PC-9 (cell line): Measurements from ENCODE around the gene FLYWCH1. TPM values are rescaled to one million over a fixed set of nuclear protein-coding genes. Genes with fewer than 3 reads are reported as not detected.

Source experiments
- BruUV-seq: library from RNA; stranded (reverse); fragments of 400-500 nt; replicated peaks from 2 replicates; lab custom pipeline; 2021; lab: Mats Ljungman, UMichigan
- CTCF ChIA-PET: fragments of 300-600 bp; sonication (Branson Sonifier 250); formaldehyde crosslinking; loops from one replicate; lab custom pipeline; 2022; ENCODE audit warnings: antibody characterized with exemption; lab: Charles Lee
- POLR2A ChIA-PET: fragments of 300-600 bp; sonication (Branson Sonifier 250); formaldehyde crosslinking; loops from one replicate; lab custom pipeline; 2022; ENCODE audit warnings: antibody characterized with exemption; ENCODE audit not compliant: unreplicated experiment; lab: Charles Lee
- DNase-seq, 2 experiments: peaks; one replicate each; pipeline versions ENCODE4 v3.0.0 to v3.0.0-alpha.2; 2015 to 2022; ENCODE audit warnings: mixed read lengths in 1 of 2
- H2AFZ ChIP-seq: fragments of 200-600 bp; sonication (generic); 2 replicates; pipeline ENCODE4 v1.8.1; 2017; ENCODE audit warnings: antibody characterized with exemption
- H3F3A ChIP-seq: fragments of 200-600 bp; sonication (generic); 2 replicates; pipeline ENCODE4 v1.8.1; 2017; ENCODE audit warnings: antibody characterized with exemption, mild to moderate bottlenecking, low read depth; ENCODE audit not compliant: insufficient read depth
- H3K27ac ChIP-seq: fragments of 200-600 bp; sonication (generic); 2 replicates; pipeline ENCODE4 v1.6.1; 2016; ENCODE audit warnings: mixed run types
- H3K27me3 ChIP-seq: fragments of 200-600 bp; sonication (generic); 2 replicates; pipeline ENCODE4 v1.6.1; 2016; ENCODE audit warnings: low read depth, mixed run types; ENCODE audit not compliant: insufficient read depth
- H3K36me3 ChIP-seq: fragments of 200-600 bp; sonication (generic); 2 replicates; pipeline ENCODE4 v1.6.1; 2016; ENCODE audit warnings: low read depth, mixed run types
- H3K4me1 ChIP-seq: fragments of 200-600 bp; sonication (generic); replicated peaks from 2 replicates; pipeline ENCODE4 v1.6.1; 2016; ENCODE audit warnings: mixed run types; ENCODE audit not compliant: insufficient read depth
- H3K4me2 ChIP-seq: fragments of 200-600 bp; sonication (generic); 2 replicates; pipeline ENCODE4 v1.6.1; 2017; ENCODE audit warnings: mixed run types
- H3K4me3 ChIP-seq: fragments of 200-600 bp; sonication (generic); 2 replicates; pipeline ENCODE4 v1.6.1; 2016; ENCODE audit warnings: mixed run types
- H3K79me2 ChIP-seq: fragments of 200-600 bp; sonication (generic); 2 replicates; pipeline ENCODE4 v1.6.1; 2017; ENCODE audit warnings: low read depth, mixed run types
- H3K9me2 ChIP-seq: fragments of 200-600 bp; sonication (generic); 2 replicates; pipeline ENCODE4 v1.8.1; 2017; ENCODE audit warnings: mild to moderate bottlenecking; ENCODE audit not compliant: insufficient read depth
- H3K9me3 ChIP-seq: fragments of 200-600 bp; sonication (generic); 2 replicates; pipeline ENCODE4 v1.8.1; 2016; ENCODE audit warnings: low read depth; ENCODE audit not compliant: insufficient read depth
- H4K20me1 ChIP-seq: fragments of 200-600 bp; sonication (generic); 2 replicates; pipeline ENCODE4 v1.8.1; 2017; ENCODE audit not compliant: insufficient read depth
- EZH2 ChIP-seq: fragments of 200-600 bp; sonication (generic); IDR thresholded peaks from 2 replicates; pipeline ENCODE4 v1.8.0; 2017; ENCODE audit warnings: antibody characterized with exemption, low read depth
- intact Hi-C: fragments of 100-400 bp; cut with micrococcal nuclease; formaldehyde crosslinking; loops from one replicate; pipeline ENCODE4 v1.10.0; 2022; ENCODE audit not compliant: unreplicated experiment
- total RNA-seq: library from RNA; stranded (reverse); gene quantifications from 2 replicates; pipeline ENCODE4 v1.2.3, GENCODE V29; 2021
- TF ChIP-seq, protein P1 (sequence below): fragments of 200-600 bp; sonication (generic); conservative IDR thresholded peaks from 2 replicates; pipeline ENCODE4 v1.6.1; 2017; ENCODE audit warnings: mixed run types, antibody characterized with exemption, mild to moderate bottlenecking, moderate library complexity

The FLYWCH1 gene
- total RNA-seq, 1 experiment from 2014 or later: 79.9 TPM

DNA sequence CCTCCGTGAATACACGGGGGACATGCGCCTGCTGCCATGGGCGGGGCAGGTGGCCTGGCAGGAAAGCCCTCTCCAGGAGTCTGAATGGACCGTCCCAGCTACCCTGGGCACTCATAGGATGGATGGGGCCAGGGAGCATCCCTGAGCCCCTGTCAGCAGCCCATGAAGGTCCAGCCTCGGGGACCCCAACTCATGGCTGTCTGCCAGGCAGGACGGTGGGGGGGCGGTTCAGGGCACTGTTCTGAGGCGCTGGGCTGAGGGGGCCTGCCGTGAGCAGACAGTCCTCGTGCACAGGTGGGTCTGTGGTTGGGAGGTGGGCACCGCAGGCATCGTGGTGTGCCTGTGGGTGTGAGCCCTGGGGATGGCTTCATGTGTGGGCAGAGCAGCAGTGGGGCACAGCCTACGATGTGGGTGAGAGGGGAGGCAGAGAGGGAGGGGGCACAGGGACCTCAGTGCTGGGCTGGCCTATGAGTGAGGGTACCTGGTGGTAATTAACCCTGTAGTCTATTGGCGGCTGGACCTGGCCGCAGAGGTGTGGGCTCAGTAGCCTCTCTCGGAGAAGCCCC, 75.0 kb downstream of the FLYWCH1 start:
- DNase-seq: no peak
- CTCF ChIA-PET: no interaction called here

DNA sequence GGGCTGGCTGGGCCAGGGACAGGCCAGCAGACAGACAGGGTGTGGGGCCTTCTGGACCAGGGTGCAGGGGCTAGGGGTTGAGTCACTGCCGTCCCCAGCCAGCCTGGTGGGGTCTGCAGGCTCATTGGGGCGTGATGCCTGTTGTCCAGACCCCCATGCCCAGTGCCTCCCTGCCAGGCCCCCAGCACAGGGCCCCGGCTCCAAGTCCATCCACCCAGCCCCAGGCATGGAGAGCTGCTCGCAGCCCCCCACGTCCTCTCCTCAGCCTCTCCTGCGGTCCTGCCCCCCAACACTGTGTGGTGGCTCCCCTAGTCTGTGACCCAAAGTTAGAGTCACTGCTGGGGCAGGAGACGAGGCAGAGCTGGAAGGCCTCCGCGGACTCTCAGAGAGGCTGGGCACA, 75.6 kb downstream of the FLYWCH1 start:
- H3K27me3 ChIP-seq: no peaks in the 10 kb centered on the region
- DNase-seq: no peak
- POLR2A ChIA-PET: no interaction called here

More for the DNA sequence above, 75.0 kb downstream of the FLYWCH1 start:
- no peaks in the 10 kb centered on the region for H3K9me3 ChIP-seq
- H2AFZ ChIP-seq: no peak overlapping the region
- H3K9me2 ChIP-seq: no peaks in the 10 kb centered on the region
- H3K27me3 ChIP-seq: no peaks in the 10 kb centered on the region
- POLR2A ChIA-PET: no interaction called here
- peaks cover 25% of the 10 kb centered on the region; the same call in 1 of the 2 replicates for H3F3A ChIP-seq
- intact Hi-C loops: no loop called here
- H3K4me3 ChIP-seq: no peak overlapping the region
- BruUV-seq: no TSS peak
- peaks cover 20% of the 10 kb centered on the region; the same call in 1 of the 2 replicates for H3K4me1 ChIP-seq
- H3K4me2 ChIP-seq: no peak overlapping the region
- no peaks in the 10 kb centered on the region for H4K20me1 ChIP-seq
- H3K79me2 ChIP-seq: no peaks in the 10 kb centered on the region
- TF ChIP-seq EZH2: no peak
- TF ChIP-seq, protein P1, sequence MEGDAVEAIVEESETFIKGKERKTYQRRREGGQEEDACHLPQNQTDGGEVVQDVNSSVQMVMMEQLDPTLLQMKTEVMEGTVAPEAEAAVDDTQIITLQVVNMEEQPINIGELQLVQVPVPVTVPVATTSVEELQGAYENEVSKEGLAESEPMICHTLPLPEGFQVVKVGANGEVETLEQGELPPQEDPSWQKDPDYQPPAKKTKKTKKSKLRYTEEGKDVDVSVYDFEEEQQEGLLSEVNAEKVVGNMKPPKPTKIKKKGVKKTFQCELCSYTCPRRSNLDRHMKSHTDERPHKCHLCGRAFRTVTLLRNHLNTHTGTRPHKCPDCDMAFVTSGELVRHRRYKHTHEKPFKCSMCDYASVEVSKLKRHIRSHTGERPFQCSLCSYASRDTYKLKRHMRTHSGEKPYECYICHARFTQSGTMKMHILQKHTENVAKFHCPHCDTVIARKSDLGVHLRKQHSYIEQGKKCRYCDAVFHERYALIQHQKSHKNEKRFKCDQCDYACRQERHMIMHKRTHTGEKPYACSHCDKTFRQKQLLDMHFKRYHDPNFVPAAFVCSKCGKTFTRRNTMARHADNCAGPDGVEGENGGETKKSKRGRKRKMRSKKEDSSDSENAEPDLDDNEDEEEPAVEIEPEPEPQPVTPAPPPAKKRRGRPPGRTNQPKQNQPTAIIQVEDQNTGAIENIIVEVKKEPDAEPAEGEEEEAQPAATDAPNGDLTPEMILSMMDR: no peak
- no peak overlapping the region for H3K27ac ChIP-seq
- H3K36me3 ChIP-seq: no peaks in the 10 kb centered on the region

GRCh38 chr16:2987833-2988232, 76.1 kb downstream of the FLYWCH1 start:
- no peak overlapping the region for H2AFZ ChIP-seq
- ChIA-PET POLR2A (no interaction called here), CTCF (no interaction called here)
- no peaks in the 10 kb centered on the region for H3K36me3 ChIP-seq
- no peak for DNase-seq
- H4K20me1 ChIP-seq: no peaks in the 10 kb centered on the region
- intact Hi-C loops: no loop called here
- H3K9me3 ChIP-seq: no peaks in the 10 kb centered on the region
- H3K27ac ChIP-seq: no peak overlapping the region
- no peaks in the 10 kb centered on the region for H3K9me2 ChIP-seq
- no peak overlapping the region for H3K4me3 ChIP-seq
- no TSS peak for BruUV-seq
- H3F3A ChIP-seq: peaks cover 17% of the 10 kb centered on the region; the same call in 1 of the 2 replicates
- H3K4me2 ChIP-seq: no peak overlapping the region
- H3K4me1 ChIP-seq: peaks cover 25% of the 10 kb centered on the region; the same call in 1 of the 2 replicates
- TF ChIP-seq, protein P1: no peak
- no peak for TF ChIP-seq EZH2
- H3K27me3 ChIP-seq: no peaks in the 10 kb centered on the region
- H3K79me2 ChIP-seq: no peaks in the 10 kb centered on the region

More for the DNA sequence above, 75.6 kb downstream of the FLYWCH1 start:
- H3K27ac ChIP-seq: no peak overlapping the region
- no peaks in the 10 kb centered on the region for H3K9me2 ChIP-seq
- no peaks in the 10 kb centered on the region for H4K20me1 ChIP-seq
- no peaks in the 10 kb centered on the region for H3K36me3 ChIP-seq
- peaks cover 20% of the 10 kb centered on the region; the same call in 1 of the 2 replicates for H3F3A ChIP-seq
- no peak overlapping the region for H3K4me2 ChIP-seq
- BruUV-seq: no TSS peak
- peaks cover 20% of the 10 kb centered on the region; the same call in 1 of the 2 replicates for H3K4me1 ChIP-seq
- H3K79me2 ChIP-seq: no peaks in the 10 kb centered on the region
- intact Hi-C loops: no loop called here
- no peak overlapping the region for H2AFZ ChIP-seq
- no peak for TF ChIP-seq EZH2
- TF ChIP-seq, protein P1: no peak
- no peaks in the 10 kb centered on the region for H3K9me3 ChIP-seq
- no peak overlapping the region for H3K4me3 ChIP-seq
- CTCF ChIA-PET: no interaction called here
